IPS DF 6.9 (cell line): ENCODE measurements around the gene OR2T29.
"Not testable (repeated sequence)": the region's sequence is repeated elsewhere in the genome, so short reads cannot be mapped to it uniquely, and the experiment has no call there.

Experiments
- DNase-seq: peaks from one replicate; pipeline ENCODE4 v3.0.0-alpha.2; 2013; ENCODE audit warnings: low read depth, low spot score
- H3K27ac ChIP-seq: one replicate; pipeline ENCODE4 v1.5.1; 2013; ENCODE audit warnings: low read length, control low read depth
- H3K27me3 ChIP-seq: 2 replicates; pipeline ENCODE4 v1.6.1; 2013; ENCODE audit warnings: mild to moderate bottlenecking, low read length; ENCODE audit not compliant: control insufficient read depth, insufficient read depth
- H3K36me3 ChIP-seq: 2 replicates; pipeline ENCODE4 v1.6.1; 2013; ENCODE audit warnings: low read length; ENCODE audit not compliant: control insufficient read depth, insufficient read depth
- H3K4me1 ChIP-seq: 2 replicates; pipeline ENCODE4 v1.6.1; 2013; ENCODE audit warnings: low read length; ENCODE audit not compliant: control insufficient read depth, insufficient read depth
- H3K4me3 ChIP-seq: 2 replicates; pipeline ENCODE4 v1.5.1; 2013; ENCODE audit warnings: mild to moderate bottlenecking, low read length
- H3K9me3 ChIP-seq: 2 replicates; pipeline ENCODE4 v1.6.1; 2013; ENCODE audit warnings: low read length, inconsistent platforms; ENCODE audit not compliant: control insufficient read depth, insufficient read depth
- WGBS: extraction: QIAGEN DNeasy Blood & Tissue Kit; methylation state at CpG from one replicate; pipeline ENCODE4 v1.1.7; 2013; ENCODE audit warnings: mixed read lengths, missing lambda C conversion rate; ENCODE audit not compliant: insufficient read length, insufficient coverage; 5-methylcytosine and 5-hydroxymethylcytosine counted together

OR2T29 gene

DNA sequence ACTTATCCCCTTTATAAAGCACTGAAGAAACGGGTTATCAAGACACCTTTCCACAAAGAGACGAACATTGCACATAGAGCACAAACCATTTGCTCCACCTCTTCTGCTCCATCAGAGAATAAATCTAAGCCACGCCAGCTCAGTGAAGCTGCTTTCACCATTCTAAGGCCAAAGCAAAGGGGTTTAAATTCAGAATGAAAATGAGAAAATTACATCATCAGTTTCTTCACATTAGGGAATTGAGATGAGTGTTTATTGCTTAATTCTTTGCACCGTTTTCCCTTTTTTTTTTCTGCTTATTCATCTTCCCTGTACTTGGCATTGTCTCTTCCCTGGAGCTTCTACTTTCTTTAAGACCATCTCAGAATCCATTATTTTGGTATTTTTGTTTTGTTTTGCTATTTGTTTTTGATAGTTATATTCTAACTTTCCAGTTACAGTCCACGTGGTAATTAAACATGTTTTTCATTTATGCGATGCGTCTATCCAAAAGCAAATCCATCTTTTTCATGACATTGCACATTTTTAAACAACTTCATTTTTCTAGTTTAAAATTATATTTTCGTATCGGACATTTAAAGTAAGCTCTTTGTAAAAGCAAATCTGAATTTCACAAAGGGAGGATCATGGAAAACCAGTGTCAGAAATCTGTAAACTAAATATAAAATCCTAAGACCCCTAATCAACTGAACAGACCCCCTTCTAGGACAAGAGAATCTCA, 13.8 kb upstream of the OR2T29 start:
- Histone ChIP-seq H3K4me3 (no peak overlapping the region), H3K9me3 (no peaks in the 10 kb centered on the region; the same call in 1 of the 2 replicates), H3K27ac (no peak overlapping the region), H3K4me1 (no peaks in the 10 kb centered on the region), H3K36me3 (no peaks in the 10 kb centered on the region), H3K27me3 (no peaks in the 10 kb centered on the region)
- DNase-seq = no peak
- WGBS = no CpG with 5 or more reads among the region's 9 CpGs

DNA sequence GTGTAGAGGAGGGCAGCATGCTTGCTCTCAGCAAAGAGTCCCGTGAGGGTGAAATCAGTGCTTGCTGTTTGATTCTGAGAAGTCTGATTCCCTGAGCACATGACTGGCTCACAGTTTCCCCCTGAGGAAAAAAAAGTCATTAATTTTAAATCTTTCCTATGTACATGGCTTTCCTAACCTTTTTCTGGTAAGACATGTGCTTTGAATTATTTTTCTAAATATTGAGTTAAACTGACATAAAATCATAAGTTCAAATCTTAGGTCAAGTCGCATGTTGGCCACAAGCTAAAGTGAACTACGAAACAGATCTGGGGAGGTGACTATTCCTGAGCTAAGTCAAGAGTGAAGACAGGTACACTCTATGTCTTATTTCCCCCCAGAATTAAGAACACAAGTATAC, 12.1 kb upstream of the OR2T29 start, which contains the start of gene OR2T34:
Gene OR2T34, minus strand, starts transcription at position 101 of the 400 bp plus-strand sequence. Its CDS starts 0 bp downstream, at position 101.
- DNase-seq, H3K36me3 ChIP-seq, H3K4me1 ChIP-seq, H3K27ac ChIP-seq, H3K4me3 ChIP-seq, H3K9me3 ChIP-seq, H3K27me3 ChIP-seq: not testable (repeated sequence)
- no CpG with 5 or more reads among the region's 3 CpGs for WGBS

DNA sequence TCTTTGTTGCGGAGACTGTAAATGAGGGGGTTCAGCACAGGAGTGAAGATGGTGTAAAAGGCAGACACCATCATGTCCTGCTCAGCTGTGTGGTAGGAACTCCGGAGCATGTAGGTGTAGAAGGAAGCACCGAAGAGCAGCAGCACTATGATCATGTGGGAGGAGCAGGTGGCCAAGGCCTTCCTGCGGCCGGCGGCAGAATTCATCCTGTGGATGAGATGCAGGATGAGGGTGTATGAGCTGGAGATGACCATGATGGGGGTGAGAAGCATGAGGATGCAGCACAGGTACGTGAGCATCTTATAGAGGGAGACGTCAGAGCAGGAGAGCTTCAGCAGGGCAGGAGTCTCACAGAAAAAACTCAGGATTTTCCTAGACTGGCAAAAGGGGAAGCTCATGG, 11.3 kb upstream of the OR2T29 start:
- not testable (repeated sequence) for H3K9me3 ChIP-seq, H3K36me3 ChIP-seq, H3K4me3 ChIP-seq, DNase-seq, H3K4me1 ChIP-seq, H3K27me3 ChIP-seq, H3K27ac ChIP-seq
- no CpG with 5 or more reads among the region's 8 CpGs for WGBS

DNA sequence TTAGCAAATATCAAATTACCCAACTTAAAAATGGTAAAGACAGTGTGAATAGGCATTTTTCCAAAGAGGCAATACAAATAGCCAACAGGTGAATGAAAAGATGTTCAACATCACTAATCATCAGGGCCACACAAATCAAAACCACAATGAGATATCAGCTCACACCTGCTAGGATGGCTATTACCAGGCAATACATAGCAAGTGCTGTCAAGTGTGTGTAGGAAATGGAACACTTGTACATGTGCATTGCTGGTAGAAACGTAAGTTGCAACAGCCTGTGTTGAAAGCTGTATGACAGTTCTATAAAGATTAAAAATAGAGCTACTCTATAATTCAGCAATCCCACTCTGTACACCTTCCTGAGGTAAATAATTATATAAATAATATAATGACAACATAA, 9.5 kb upstream of the OR2T29 start:
- H3K4me3 ChIP-seq = not testable (repeated sequence)
- WGBS = no CpG with 5 or more reads among the region's 1 CpG

DNA sequence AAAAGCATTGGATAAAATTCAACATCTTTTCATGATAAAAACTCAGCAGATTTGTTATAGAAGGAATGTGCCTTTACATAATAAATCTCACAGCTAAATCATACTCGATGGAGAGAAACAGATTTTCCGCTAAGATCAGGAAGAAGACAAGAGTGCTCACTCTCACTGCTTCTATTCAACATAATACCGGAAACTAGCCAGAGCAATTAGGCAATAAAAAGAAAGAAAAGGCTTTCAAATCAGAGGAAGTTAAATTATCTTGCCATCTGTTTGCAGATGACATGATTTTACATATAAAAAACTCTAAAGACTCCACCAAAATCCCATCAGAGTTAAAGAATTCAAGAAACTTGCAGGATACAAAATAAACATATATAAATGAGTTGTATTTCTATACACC, 8.2 kb upstream of the OR2T29 start:
- not testable (repeated sequence) for H3K27ac ChIP-seq, H3K4me1 ChIP-seq, H3K9me3 ChIP-seq, H3K4me3 ChIP-seq, H3K27me3 ChIP-seq, H3K36me3 ChIP-seq, DNase-seq
- no CpG with 5 or more reads among the region's 3 CpGs for WGBS

More for the DNA sequence above, 9.5 kb upstream of the OR2T29 start:
- not testable (repeated sequence) for DNase-seq, H3K4me1 ChIP-seq, H3K27ac ChIP-seq, H3K27me3 ChIP-seq, H3K9me3 ChIP-seq, H3K36me3 ChIP-seq

DNA sequence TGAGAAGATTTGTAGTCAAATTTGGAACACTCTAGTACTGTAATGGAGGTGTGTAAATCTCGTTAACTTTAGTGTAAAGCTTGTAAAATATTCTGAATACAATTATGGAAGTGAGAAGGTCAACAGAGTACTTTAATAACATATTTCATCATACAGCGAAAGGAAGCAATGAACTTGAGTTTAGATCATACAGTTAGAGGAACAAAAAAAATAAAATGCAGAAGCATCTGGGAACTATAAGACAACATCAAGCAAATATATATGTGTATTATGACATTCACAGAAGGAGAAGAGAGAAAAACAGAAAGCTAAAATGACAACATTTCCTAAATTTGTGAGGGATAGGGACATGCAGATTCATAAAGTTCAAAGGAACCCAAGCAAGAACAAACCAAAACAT, 6.5 kb upstream of the OR2T29 start:
- H3K36me3 ChIP-seq, H3K27me3 ChIP-seq, H3K4me1 ChIP-seq, H3K4me3 ChIP-seq, H3K27ac ChIP-seq, H3K9me3 ChIP-seq, DNase-seq: not testable (repeated sequence)
- no CpG with 5 or more reads among the region's 2 CpGs for WGBS

DNA sequence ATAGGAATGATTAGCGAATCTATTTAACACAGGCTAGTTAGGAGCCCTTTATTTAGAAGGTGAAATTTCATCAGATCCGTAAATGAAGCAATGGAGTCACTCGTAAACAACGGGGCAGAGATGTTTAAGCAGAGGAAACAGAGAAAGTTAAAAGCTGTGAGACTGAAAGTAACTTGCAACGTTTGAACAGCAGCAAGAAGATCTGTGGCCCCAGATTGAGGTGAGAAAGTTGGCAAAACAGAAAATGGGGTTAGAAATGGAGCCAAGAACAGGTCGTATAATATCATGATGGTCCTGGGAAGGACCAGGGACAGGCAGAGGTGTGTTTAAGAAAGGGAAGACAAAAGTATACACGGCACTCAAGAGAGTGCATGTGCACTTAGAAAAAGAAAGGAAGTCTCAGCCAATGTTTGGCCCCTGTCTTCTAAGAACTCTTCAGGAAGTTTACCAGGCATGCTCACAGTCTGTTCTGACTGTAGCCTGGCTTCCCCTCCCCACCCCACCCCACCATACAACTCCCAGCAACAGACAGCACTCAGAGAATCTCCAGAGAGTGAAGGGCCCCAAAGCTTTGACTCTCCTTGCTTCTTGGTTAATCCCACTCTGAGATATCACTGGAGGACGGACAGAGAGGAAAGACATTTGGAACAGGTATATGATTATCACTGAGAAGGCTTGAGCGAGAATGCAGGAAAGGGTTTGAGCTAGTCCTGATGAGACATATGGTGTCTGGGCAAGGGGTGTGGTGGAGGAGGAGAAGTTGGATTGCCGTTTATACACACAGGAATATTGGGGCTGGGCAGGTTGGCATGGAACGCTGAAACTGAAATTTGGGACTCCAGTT, 3.2 kb upstream of the OR2T29 start:
- not testable (repeated sequence) for H3K27ac ChIP-seq, H3K27me3 ChIP-seq, H3K4me3 ChIP-seq, H3K36me3 ChIP-seq, H3K4me1 ChIP-seq, H3K9me3 ChIP-seq, DNase-seq
- WGBS = no CpG with 5 or more reads among the region's 11 CpGs

DNA sequence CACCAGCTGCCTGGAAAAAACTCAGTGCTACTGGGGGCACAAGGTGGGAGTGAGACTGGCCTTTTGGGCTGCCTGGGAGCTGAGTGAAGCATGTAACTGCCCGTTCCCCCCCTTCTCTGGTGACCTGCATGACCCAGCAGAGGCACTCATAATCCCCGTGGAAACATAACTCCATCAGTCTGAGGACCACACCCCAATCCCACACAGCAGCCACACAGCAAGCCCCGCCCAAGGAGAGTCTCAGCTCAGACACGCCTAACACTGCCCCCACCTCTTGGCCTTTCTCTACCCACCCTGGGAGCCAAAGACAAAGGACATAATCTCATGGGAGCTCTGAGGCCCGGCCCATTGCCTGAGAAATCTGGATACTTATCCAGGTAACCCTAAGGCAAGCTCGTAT, 11.5 kb downstream of the OR2T29 start:
- H3K27me3 ChIP-seq, H3K4me1 ChIP-seq, H3K4me3 ChIP-seq, H3K27ac ChIP-seq, H3K36me3 ChIP-seq, H3K9me3 ChIP-seq, DNase-seq: not testable (repeated sequence)
- WGBS = no CpG with 5 or more reads among the region's 6 CpGs

DNA sequence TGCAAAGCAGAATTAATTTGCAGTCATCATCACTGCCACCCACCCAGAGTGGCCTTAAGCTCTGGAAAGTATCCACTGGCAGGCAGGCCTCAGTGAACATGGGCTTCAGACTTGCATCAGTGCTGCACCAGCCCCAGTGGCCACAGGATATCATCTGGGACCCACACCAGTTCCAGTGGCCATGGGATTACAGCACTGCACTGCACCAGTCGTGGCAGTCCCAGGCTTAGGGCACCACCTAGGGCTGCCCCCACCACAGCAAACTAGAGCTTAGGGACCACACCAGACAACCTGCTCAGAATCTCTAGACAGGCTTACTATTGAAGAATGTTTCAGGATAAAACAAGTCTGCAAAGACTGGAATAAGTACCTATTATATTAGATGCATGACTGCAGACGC, 15.2 kb downstream of the OR2T29 start:
- not testable (repeated sequence) for H3K27me3 ChIP-seq
- WGBS = no CpG with 5 or more reads among the region's 2 CpGs

DNA sequence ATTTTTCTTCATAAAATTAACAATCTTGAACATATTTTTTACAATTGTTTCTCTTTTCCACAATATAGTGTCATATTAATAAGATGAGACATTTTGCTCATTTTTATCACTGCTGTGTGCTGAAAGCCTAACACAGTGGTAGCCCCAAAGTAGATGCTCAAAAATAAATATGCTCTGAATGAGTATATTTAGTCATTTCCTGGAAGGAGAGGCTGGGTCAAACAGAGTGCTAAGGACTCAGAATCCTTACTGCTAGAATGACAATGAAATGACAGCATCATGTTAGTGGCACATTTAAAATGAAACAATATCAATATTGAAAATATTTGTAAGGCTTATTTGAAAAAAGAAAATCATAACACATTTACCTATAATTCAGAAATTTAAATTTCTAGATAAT, 25.1 kb downstream of the OR2T29 start:
- H3K27me3 ChIP-seq, H3K9me3 ChIP-seq, H3K27ac ChIP-seq, DNase-seq, H3K36me3 ChIP-seq, H3K4me3 ChIP-seq, H3K4me1 ChIP-seq: not testable (repeated sequence)

More for the DNA sequence above, 15.2 kb downstream of the OR2T29 start:
- not testable (repeated sequence) for H3K9me3 ChIP-seq, H3K4me3 ChIP-seq, H3K27ac ChIP-seq, H3K36me3 ChIP-seq, H3K4me1 ChIP-seq, DNase-seq
